WTC11 (cell line): ENCODE data around the gene ABITRAM. TPM values are rescaled to one million over a fixed set of nuclear protein-coding genes. Genes with fewer than 3 reads are reported as not detected.

Experiments used
- ATAC-seq: fragments of 200-7000 bp; cut with Tn5 transposase; 2 replicates; pipeline ENCODE4 v1.10.0; 2021; ENCODE audit warnings: mild to moderate bottlenecking, moderate library complexity
- Bru-seq: library from RNA; stranded (reverse); fragments of 400-500 nt; gene quantifications from one replicate; lab custom pipeline; 2021; lab: Mats Ljungman, UMichigan
- CTCF ChIA-PET: fragments of 300-600 bp; sonication (Branson Sonifier 250); formaldehyde crosslinking; loops from one replicate; lab custom pipeline; 2021; ENCODE audit warnings: antibody characterized with exemption; lab: Charles Lee
- POLR2A ChIA-PET: fragments of 350-600 bp; sonication (Branson Sonifier 250); formaldehyde crosslinking; loops from one replicate; lab custom pipeline; 2021; ENCODE audit warnings: antibody characterized with exemption; lab: Charles Lee
- DNase-seq: peaks from one replicate; pipeline ENCODE4 v3.0.0; 2021; ENCODE audit warnings: low spot score
- H3K27ac Mint-ChIP-seq: 2 replicates; pipeline ENCODE4 v1.8.0; 2021; ENCODE audit warnings: mixed read lengths
- H3K27me3 Mint-ChIP-seq: 2 replicates; pipeline ENCODE4 v1.8.0; 2021; ENCODE audit warnings: low read depth, mild to moderate bottlenecking, moderate library complexity, mixed read lengths
- H3K36me3 Mint-ChIP-seq: 2 replicates; pipeline ENCODE4 v1.8.0; 2021; ENCODE audit warnings: mixed read lengths
- H3K4me1 Mint-ChIP-seq: 2 replicates; pipeline ENCODE4 v1.8.0; 2022; ENCODE audit warnings: mixed read lengths
- H3K4me3 Mint-ChIP-seq: 2 replicates; pipeline ENCODE4 v1.8.0; 2021; ENCODE audit warnings: mild to moderate bottlenecking, moderate library complexity, mixed read lengths
- H3K9me3 Mint-ChIP-seq: 2 replicates; pipeline ENCODE4 v1.8.0; 2021; ENCODE audit warnings: mixed read lengths
- ATF1 ChIP-seq: sonication (generic); formaldehyde crosslinking; IDR thresholded peaks from 2 replicates; pipeline ENCODE4 v1.8.1; 2023; ENCODE audit warnings: mild to moderate bottlenecking, moderate library complexity, missing genetic modification reagents
- ATF6 ChIP-seq: sonication (generic); formaldehyde crosslinking; IDR thresholded peaks from 2 replicates; pipeline ENCODE4 v1.8.1; 2023; ENCODE audit warnings: mild to moderate bottlenecking, missing genetic modification reagents
- E2F4 ChIP-seq: sonication (generic); formaldehyde crosslinking; IDR thresholded peaks from 2 replicates; pipeline ENCODE4 v1.8.1; 2022; ENCODE audit warnings: low read depth, mild to moderate bottlenecking, moderate library complexity, missing genetic modification reagents, borderline replicate concordance
- ETV6 ChIP-seq: sonication (generic); formaldehyde crosslinking; IDR thresholded peaks from 2 replicates; pipeline ENCODE4 v1.8.1; 2022; ENCODE audit warnings: mild to moderate bottlenecking, missing genetic modification reagents
- FOXP1 ChIP-seq: sonication (generic); formaldehyde crosslinking; IDR thresholded peaks from 2 replicates; pipeline ENCODE4 v1.8.0; 2022; ENCODE audit warnings: missing genetic modification reagents, mild to moderate bottlenecking, moderate library complexity, borderline replicate concordance
- FOXP4 ChIP-seq: sonication (generic); formaldehyde crosslinking; IDR thresholded peaks from 2 replicates; pipeline ENCODE4 v1.8.0; 2022; ENCODE audit warnings: mild to moderate bottlenecking, missing genetic modification reagents
- HMGA2 ChIP-seq: fragments of 250-450 bp; sonication (Bioruptor Pico); IDR thresholded peaks from 2 replicates; pipeline ENCODE4 v1.4.0; 2021; ENCODE audit warnings: mild to moderate bottlenecking, moderate library complexity
- JAZF1 ChIP-seq: fragments of 250-450 bp; sonication (Bioruptor Pico); IDR thresholded peaks from 2 replicates; pipeline ENCODE4 v1.9.0; 2021; ENCODE audit warnings: moderate library complexity, mild to moderate bottlenecking, inconsistent platforms
- JUN ChIP-seq: sonication (generic); formaldehyde crosslinking; IDR thresholded peaks from 2 replicates; pipeline ENCODE4 v1.8.0; 2023; ENCODE audit warnings: mild to moderate bottlenecking, missing genetic modification reagents
- MYBL2 ChIP-seq: sonication (generic); formaldehyde crosslinking; IDR thresholded peaks from 2 replicates; pipeline ENCODE4 v1.8.1; 2023; ENCODE audit warnings: mild to moderate bottlenecking, moderate library complexity, missing genetic modification reagents
- NR1H2 ChIP-seq: sonication (generic); formaldehyde crosslinking; IDR thresholded peaks from 2 replicates; pipeline ENCODE4 v1.9.0; 2021; ENCODE audit warnings: mild to moderate bottlenecking, moderate library complexity, missing genetic modification reagents
- OVOL2 ChIP-seq: fragments of 250-450 bp; sonication (Bioruptor Pico); IDR thresholded peaks from 2 replicates; pipeline ENCODE4 v1.9.0; 2021; ENCODE audit warnings: mild to moderate bottlenecking, borderline replicate concordance
- PRDM15 ChIP-seq: sonication (generic); formaldehyde crosslinking; IDR thresholded peaks from 2 replicates; pipeline ENCODE4 v1.8.0; 2022; ENCODE audit warnings: missing genetic modification reagents
- SMAD4 ChIP-seq: sonication (generic); formaldehyde crosslinking; IDR thresholded peaks from 2 replicates; pipeline ENCODE4 v1.8.0; 2022; ENCODE audit warnings: mild to moderate bottlenecking, missing genetic modification reagents
- SP1 ChIP-seq: sonication (generic); formaldehyde crosslinking; conservative IDR thresholded peaks from 2 replicates; pipeline ENCODE4 v1.8.1; 2022; ENCODE audit warnings: missing genetic modification reagents
- STAT6 ChIP-seq: sonication (generic); formaldehyde crosslinking; conservative IDR thresholded peaks from 2 replicates; pipeline ENCODE4 v1.8.1; 2023; ENCODE audit warnings: mild to moderate bottlenecking, low read depth, missing genetic modification reagents, moderate library complexity
- ZNF138 ChIP-seq: sonication (generic); formaldehyde crosslinking; conservative IDR thresholded peaks from 2 replicates; pipeline ENCODE4 v1.8.1; 2022; ENCODE audit warnings: mild to moderate bottlenecking, moderate library complexity, missing genetic modification reagents
- ZNF671 ChIP-seq: fragments of 250-450 bp; sonication (Bioruptor Pico); IDR thresholded peaks from 2 replicates; pipeline ENCODE4 v1.8.0; 2021; ENCODE audit warnings: mild to moderate bottlenecking
- long read RNA-seq, 3 experiments: library from RNA in 1 of 3; library from capped mRNA in 1 of 3; library from polyadenylated mRNA in 1 of 3; unstranded in 2 of 3; stranded (forward) in 1 of 3; transcript quantifications; one replicate each; pipeline ENCODE4 v2.0.0, GENCODE V29; 2021
- total RNA-seq: library from RNA; stranded (reverse); gene quantifications from 3 replicates; pipeline ENCODE4 v1.2.3, GENCODE V29; 2021

The ABITRAM gene
- total RNA-seq (4.6 to 6.5 TPM (median 6.0 TPM) in 3 replicates), Bru-seq, nascent RNA (percentile 58 among the genes with signal in this experiment)
- long read RNA-seq, experiment 1, transcript FAM206A-201 (6 exons, 2,134 nt): major isoform, 53 of 62 reads
- long read RNA-seq, experiment 1, partial matches to known transcripts: 2 of 62 reads
- long read RNA-seq, experiment 1, other reads (novel, unspliced or antisense): 7 of 62 reads
- long read RNA-seq, experiment 2, transcript FAM206A-201 (6 exons, 2,134 nt): major isoform, 8 of 15 reads
- long read RNA-seq, experiment 2, partial matches to known transcripts: 5 of 15 reads
- long read RNA-seq, experiment 2, other reads (novel, unspliced or antisense): 2 of 15 reads
- long read RNA-seq, experiment 3, transcript FAM206A-201 (6 exons, 2,134 nt): major isoform, 34 of 39 reads
- long read RNA-seq, experiment 3, partial matches to known transcripts: 0 of 39 reads
- long read RNA-seq, experiment 3, other reads (novel, unspliced or antisense): 5 of 39 reads

- peak; percentile 78 for ATAC-seq
- POLR2A ChIA-PET: no interaction called here
- H3K36me3 Mint-ChIP-seq: peaks cover 8% of the 10 kb centered on the region
- H3K27ac Mint-ChIP-seq: peak within 1 kb of the TSS; percentile 99
- peak; percentile 74 for DNase-seq
- TF ChIP-seq ATF6 (CRISPR knock-in tag) (no peak), JUN (CRISPR knock-in tag) (no peak), FOXP1 (CRISPR knock-in tag) (no peak), NR1H2 (CRISPR knock-in tag) (no peak), ETV6 (CRISPR knock-in tag) (0 out of 2 replicates have a peak, but pooled peaks have one; percentile 16), OVOL2 (CRISPR knock-in tag) (no peak), SP1 (peak; percentile 76), STAT6 (CRISPR knock-in tag) (no peak), PRDM15 (0 out of 2 replicates have a peak, but pooled peaks have one; percentile 26), MYBL2 (CRISPR knock-in tag) (0 out of 2 replicates have a peak, but pooled peaks have one; percentile 1), FOXP4 (CRISPR knock-in tag) (no peak), JAZF1 (CRISPR knock-in tag) (no peak)
- H3K4me1 Mint-ChIP-seq: peaks cover 13% of the 10 kb centered on the region
- H3K4me3 Mint-ChIP-seq: peak within 1 kb of the TSS; percentile 97
- CTCF ChIA-PET: interaction anchor here (1.6 kb wide), 1 partner anchor 20 kb away, joined by 4 read pairs; no protein-coding TSS in a partner anchor
- no peaks in the 10 kb centered on the region for H3K9me3 Mint-ChIP-seq
- H3K27me3 Mint-ChIP-seq: no peaks in the 10 kb centered on the region
Observed at GRCh38 chr9:108934323-108934893, at the start of gene ABITRAM. Gene ABITRAM, plus strand, starts transcription at chr9:108934400. Its CDS starts 87 bp downstream, at chr9:108934487.

GRCh38 chr9:108884701-108885100 is 49.5 kb upstream of the ABITRAM start:
- ChIA-PET POLR2A (no interaction called here), CTCF (no interaction called here)
- Mint-ChIP-seq H3K36me3 (peaks cover 12% of the 10 kb centered on the region), H3K9me3 (no peaks in the 10 kb centered on the region), H3K27me3 (no peaks in the 10 kb centered on the region), H3K27ac (no peak overlapping the region), H3K4me3 (no peak overlapping the region), H3K4me1 (no peaks in the 10 kb centered on the region)
- ATAC-seq: no peak
- DNase-seq: no peak
- TF ChIP-seq SMAD4 (no peak), JUN (CRISPR knock-in tag) (no peak), ZNF138 (no peak), E2F4 (no peak), OVOL2 (CRISPR knock-in tag) (no peak), STAT6 (CRISPR knock-in tag) (no peak), ZNF671 (CRISPR knock-in tag) (no peak), HMGA2 (no peak), MYBL2 (CRISPR knock-in tag) (no peak), ATF1 (CRISPR knock-in tag) (no peak)
